Limb (tissue), 2 donors: ENCODE results near the gene CIB2.

Experiments used
- DNase-seq, 2 donors: peaks; one replicate each; pipeline ENCODE4 v3.0.0-alpha.2; 2016; ENCODE audit errors: extremely low spot score in 2 of 2

Gene CIB2

DNA sequence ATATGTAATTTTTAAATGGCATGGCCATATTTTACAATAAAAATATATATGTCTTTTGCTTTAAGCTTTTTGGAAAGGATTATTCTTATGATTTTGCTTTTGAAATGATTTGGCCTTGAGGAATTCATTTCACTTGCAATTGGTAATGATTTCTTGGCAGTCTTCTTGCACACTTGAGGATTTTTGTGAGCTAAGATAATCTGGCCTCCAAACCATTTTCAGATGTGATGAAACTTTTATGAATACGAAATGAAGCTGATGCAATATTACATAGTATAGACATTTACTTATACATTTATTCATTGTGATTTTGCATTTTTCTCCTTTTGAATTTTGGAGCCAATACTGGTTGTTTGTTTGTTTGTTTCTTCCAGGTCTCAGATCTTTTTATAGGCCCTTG lies 45.3 kb downstream of the CIB2 start:
- no peak for DNase-seq

DNA sequence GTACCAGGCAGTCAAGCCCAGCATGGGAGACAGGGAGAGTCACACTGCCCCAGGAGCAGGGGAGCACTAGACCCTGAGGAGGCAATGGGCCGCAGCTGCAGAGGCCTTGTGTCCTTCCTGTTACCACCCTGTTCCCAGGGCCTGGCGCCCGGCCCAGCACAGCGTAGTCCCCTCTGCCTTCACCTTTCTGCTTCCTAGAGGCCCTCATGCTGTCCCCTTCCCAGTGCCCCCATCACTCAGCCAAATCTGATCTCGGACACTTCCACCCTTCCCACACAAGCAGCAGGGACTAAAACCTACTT lies 46.8 kb downstream of the CIB2 start:
- no peak for DNase-seq

DNA sequence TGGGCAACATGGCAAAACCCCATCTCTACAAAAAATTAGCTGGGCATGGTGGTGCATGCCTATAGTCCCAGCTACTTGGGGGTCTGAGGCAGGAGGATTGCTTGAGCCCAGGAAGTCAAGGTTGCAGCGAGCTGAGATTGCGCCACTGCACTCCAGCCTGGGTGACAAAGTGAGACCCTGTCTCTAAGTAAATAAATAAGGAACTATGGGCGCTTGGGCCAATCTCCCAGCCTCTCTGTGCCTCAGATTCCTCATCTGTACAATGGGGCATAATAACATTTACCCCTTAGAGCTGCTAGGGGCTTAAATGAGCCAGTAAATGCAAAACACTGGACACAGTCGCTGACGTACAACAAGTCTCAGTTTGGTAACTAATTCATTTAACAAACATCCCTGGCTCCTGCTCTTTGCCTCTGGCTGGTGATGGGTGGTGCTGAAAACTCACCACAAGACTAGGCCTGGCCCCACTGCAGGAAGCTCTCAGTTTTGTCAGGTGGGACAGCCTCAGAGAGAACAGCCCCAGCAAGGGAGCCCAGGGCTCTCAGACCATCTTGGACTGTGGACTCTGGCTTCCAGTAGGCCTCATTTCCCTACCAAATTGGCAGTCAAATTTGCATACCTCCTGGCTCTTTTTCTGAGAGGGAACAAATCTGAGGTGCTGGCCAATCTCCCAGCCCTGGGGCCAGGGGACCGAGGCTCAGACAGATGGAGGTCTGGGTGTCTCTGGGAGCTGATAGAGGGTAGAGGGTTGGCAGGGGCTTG lies 47.4 kb downstream of the CIB2 start:
- no peak for DNase-seq

DNA sequence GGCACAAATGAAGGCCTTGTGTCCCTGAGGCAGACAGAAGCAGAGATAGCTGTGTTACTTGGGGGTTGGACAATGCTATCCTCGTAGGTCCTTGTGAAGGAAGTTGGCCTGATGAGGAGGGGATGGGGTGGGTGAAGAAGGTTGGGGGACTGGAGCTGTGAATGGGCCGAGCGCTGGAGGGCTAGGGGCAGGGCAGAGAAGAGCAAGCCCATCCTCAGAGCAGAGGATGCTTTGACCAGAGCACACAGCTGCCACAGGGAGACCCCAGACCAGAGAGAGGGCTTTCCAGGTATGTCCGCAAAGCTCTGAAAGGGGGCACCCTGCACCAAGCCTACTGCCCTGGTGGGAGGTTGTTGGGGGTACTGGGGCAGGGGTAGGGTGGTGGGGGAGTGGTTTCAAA lies 48.1 kb downstream of the CIB2 start:
- no peak for DNase-seq

DNA sequence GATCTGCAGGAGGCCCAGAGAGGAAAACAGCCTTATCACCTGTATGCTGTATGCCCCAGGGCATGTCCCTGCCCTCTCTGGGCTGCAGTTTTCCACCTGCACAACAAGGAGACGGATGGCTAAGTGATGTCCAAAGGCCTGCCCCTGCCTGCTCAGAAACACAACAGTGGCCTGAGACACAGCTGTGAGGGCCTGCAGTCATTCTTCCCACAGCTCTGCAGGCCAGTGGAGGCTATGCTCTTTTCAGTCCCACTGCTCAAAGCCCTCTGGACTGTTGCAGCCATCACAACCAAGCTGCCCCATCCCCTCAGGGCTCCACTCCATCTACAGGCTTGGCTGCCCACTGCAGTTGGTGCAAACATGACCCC lies 48.5 kb downstream of the CIB2 start:
- DNase-seq, result no peak

DNA sequence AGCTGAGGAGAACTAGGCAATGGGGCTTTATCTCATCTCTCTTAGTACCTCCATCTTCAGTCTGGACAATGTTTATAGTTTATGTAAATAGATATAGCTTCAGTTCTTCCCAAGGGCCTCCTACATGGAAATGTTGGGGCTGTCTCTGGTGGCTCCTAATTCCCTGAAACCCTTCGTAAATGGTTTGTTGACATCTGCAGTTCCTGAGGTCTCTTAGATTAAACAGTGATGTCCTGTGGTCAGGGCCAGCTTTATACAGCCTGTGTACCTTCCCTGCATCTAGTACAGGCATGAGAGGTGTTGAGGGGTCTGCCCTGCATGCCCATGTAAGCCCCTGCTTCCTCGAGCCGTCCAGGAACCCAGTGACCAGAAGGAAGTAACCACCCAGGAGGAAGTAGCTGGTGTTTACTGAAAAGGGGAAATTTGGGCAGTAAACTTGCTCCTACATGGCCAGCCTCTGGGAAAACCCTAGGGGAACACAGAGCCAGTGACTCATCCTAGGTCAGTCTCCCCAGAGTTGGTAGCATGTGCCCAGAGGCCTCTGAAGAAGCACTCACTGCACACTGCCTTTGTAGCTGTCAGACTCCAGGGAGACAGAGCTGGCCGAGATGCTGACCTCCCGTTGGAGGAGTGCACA lies 49.0 kb downstream of the CIB2 start:
- DNase-seq, result no peak

DNA sequence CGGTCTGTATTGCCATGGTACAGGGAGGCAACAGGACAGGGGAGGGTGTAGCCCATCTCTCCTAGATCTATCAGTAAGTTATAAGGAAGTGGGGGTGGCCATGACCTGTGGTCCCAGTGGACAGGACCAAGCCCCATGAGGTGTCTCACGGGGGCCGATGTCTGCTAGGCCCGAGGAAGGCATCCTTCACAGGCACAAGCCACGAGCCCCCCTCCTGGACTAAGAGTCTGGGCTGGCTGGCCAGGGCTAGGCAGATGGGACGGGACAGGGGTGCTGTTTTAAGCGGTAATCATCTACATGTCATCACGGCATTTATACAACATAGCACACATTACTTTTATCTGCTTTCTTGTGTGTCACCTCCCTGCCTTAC lies 51.2 kb downstream of the CIB2 start:
- no peak for DNase-seq

DNA sequence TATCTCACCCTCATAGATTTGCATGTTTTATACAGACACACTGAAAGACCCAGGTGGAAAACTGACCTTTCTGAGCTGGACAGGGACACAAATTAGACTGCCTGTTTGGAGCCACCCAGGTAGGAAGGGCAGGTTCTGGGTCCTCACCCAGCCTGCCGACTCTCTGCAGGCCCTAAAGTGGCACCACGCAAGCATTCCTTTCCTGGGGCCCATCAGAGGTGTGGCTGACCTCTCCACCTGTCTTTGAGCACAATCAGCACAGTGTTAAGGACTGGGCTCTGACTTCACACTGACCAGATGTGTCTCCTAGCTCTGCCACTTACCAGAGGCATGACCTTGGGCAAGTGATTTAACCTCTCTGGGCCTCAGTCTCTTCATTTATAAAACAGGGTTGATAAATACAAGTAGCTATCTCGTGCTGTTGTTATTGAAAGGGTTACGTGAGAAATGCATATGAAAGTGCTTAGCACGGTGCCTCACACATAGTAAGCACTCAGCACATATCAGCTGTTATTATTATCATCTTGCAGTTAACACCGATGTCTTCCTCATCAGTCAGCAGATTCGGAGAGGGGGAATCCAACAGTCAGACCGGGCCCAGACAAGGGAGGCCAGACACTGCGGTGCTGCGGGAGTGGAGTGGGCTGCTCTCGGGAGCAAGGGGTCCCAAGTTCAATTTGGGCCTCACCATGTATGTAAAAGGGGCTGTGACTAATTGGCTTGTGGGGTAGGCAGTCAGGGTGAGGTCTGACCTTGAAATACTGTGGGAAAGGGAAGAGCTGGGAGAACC lies 51.8 kb downstream of the CIB2 start:
- no peak for DNase-seq

DNA sequence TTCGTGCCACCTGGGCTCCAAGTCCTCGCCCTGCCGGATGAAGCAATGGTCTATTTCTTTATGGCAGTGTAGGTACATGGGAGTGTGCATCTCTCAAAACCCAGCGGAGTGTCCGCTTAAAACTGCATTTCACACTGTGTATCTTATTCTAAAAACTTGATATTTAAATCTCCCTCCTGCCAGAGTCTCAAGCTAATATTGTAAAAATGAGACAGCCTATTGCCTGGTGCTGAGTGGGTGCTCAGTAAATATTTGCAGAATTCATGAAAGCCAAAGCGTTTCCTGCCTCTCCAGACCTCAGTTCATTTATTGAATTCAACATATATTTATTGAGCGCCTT lies 53.4 kb downstream of the CIB2 start:
- DNase-seq, result no peak

DNA sequence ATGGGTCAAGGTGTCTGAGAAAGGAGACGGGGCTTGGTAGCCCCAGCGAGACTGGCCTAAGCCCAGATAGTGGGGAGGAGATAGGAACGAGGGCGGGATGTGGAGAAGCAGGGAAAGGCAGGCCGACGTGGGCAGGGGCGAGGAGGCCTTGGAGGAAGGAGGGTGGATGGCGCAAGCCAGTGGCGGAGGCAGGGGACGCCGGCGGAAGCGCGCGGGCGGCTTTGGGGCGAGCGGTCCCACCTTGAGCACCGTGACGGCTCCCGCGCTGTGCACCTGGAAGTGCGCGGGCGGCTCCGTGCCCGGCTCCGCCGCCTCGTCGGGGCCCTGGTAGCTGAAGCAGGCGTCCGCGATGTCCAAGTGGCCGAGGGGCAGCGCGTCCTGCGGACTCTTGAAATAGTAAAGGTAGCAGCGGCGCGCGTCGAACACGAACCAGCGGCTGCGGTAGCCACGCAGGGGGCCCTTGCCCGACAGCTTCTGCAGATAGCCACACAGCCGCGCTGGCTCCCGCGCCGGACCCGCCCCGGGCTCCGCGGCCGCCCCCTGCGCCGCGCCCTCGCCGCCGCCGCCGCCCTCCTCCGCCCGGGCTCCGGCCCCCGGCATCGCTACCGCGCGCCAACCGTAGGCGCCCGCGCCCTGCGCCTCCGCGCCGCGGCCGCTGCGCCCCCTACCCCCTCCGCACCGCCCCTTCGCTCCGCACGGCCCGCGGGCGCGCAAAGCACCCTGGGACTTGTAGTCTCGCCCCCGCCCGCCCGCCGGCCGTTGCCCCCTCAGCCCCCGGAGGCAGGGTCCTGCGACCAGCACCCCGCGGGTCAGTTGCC lies 54.0 kb downstream of the CIB2 start, which contains the start of gene TBC1D2B:
TSS of gene TBC1D2B (minus strand) at position 659 of the 818 bp plus-strand sequence. CDS start at position 600, 59 bp downstream.
- DNase-seq, result peak in 1 of 2 donors; percentile 84

DNA sequence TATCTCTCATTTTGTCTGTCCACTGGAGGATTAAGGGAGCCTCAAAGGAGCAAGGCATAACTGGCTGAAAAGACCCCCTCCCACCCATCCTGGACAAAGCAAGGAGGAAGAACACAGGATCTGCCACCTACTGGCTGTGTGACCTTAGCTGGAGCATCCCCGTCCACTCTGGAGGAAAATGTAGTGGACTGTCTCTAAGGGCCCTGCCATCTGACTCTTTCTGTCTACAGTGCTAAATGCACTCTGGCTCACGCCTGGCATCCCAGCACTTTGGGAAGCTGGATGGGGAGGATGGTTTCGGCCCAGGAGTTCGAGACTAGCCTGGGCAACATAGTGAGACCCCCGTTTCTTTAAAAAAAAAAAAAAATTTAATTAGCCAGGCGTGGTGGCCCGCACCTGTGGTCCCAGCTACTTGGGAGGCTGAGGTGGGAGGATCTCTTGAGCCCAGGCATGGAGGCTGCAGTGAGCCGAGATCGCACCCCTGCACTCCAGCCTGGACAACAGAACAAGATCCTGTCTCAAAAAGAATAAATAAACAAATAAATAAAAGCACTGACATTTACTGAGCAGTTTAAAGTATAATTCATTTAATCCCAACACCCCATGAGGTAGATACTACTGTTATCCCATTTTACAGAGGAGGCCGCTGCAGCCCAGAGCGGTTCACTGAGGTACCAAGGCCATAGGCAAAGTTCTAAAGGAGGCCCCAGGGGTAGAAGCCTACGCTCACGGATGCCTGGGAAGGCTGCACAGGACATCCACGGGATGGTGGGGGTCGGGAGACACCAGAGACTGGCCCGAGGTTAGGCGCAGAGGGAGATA lies 54.8 kb downstream of the CIB2 start:
- DNase-seq, result no peak

DNA sequence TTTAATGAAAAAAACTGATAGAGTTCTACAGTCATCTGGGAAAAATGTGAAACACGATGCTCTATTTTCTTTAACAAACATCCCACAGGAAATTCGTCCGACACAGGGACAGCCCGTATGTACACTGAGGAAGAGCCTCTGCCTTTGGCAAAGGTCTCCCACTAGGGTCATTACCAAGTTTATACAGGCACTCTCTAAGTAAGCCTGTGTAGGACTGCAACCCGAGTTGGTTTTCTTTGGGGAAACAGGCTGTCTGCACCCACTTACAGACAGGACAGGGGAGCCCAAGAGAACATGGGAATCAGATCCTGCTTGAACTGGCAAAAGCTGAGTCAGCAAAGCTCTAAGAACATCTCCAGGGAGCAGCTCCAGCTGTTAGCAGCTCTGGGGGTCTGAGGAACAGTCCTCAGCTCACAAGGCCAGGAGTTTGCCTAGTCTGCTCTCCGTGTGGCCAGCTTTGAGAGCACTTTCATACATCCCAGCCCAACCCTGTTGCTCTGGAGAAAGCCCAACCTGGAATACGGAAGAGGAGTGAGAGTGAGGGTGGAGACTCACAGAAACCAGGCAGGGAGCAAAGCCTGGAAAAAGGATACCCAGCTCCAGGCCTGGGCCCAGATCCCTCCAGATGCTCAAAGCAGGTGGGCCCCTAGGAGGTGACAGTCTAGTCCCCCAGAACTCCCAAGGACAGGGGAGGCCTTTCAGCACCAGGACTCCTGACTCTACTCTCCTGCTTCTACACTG lies 55.6 kb downstream of the CIB2 start:
- peak in 1 of 2 donors; percentile 64 for DNase-seq

DNA sequence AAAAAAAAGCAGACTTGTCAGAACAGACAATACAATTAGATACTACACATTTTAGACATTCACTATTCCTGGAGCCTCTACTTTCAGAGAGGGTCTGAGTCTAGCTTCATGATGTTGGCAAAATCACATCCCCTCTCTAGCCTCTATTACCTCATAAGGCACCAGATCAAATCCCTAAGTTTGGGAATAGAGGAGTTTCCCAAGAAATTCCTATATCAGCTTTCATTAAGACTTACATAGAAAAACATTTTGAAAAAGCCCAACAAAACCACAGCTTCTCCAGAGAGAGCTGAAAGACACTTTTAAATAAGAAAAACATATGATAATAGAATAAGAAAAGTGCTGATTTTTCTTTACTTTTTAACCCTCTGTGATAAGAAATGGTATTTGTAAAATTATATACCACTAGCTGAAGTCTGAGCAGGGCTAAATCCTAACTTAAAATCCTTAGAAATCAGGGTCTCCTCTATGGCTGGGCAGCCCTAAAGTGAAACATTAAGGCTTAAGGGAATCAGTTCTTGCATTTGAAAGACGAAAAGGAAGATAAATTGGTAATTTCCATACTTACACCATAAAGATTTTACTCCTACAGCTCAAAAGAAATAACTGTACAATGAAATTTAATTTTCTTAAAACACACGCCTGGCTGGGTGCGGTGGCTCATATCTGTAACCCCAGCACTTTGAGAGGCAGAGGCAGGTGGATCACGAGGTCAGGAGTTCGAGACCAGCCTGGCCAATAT lies 58.0 kb downstream of the CIB2 start:
- no peak for DNase-seq

DNA sequence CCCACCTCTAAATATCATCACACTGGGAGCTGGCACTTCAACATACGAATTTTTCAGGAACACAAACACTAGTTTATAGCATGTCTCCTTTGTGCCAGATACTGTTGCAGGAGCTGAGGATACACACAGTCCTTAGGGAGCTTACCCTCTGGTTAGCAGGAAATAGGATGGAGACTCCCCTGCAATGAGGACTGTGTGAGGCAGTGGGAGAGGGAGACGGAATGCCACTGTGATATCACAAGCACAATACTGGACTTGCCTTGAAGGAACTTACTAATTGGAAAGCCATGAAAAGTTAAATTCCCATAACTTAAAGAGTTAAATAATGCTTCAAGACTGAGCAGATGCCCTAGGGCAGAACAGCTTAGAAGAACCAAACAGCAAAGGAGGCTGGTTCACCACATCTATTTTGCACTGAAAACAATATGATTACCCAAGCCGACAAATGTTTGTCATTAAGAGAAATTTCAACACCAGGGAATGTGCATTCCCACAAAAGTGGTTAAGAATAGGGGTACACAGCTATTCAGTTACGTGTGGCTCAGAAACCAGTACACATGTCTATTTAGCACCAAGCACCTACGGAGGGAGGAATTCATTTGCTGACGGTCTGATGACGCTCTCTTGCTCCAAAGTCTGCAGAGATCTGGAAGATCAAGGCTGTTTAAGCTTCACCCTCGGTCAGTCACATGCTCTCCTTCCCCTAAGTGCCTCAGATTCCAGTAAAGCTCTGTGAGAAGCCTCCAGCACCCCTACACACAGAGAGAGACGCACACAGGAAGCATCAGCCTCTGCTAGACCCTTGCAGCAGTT lies 59.0 kb downstream of the CIB2 start:
- no peak for DNase-seq

DNA sequence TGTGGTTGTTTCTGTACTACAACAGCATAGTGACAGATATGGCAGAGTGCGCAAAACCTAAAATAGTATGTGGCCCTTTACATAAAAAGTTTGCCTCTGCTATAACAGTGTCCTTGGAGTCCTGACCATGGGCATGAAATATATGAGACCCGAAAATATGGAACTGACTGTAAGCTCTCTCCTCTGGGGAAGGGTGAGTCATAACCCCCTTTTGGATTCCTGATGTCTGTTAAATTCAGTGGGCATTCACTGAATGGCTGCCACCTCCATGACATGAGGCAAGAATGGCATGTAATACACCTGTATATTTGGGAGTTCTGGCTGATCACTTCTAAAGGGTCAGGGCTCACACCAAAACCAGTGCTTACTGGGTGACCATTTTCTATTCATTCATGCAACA lies 59.9 kb downstream of the CIB2 start:
- DNase-seq, result no peak

DNA sequence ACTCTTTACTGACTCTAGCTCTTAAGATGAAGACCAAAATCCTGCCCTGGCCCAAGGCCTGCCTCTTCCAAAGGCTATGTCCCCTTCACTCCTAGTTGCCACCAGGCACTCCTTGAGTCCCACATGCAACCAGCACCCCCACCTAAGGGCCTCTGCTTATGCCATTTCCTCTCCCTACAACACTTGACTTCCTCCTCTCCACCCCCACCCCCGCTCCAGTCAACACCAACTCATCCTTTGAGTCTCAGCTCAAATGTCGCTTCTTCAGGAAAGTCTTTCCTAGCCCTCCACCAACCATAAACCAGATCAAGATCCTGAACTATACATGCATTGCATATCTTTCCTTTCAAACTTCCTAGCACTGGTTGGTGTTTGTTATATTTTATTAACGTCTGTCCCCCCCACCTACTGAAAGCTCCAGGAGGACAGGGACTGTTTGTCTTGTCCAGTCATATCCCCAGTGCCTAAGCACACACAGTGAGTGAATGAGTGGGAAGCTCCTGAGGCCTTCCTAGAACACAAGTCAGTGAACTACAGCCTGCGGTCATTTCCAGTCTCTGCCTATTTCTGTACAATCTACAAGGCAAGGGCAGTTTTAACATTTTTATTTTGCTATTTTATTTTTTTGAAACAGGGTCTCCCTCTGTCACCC lies 61.1 kb downstream of the CIB2 start:
- no peak for DNase-seq

DNA sequence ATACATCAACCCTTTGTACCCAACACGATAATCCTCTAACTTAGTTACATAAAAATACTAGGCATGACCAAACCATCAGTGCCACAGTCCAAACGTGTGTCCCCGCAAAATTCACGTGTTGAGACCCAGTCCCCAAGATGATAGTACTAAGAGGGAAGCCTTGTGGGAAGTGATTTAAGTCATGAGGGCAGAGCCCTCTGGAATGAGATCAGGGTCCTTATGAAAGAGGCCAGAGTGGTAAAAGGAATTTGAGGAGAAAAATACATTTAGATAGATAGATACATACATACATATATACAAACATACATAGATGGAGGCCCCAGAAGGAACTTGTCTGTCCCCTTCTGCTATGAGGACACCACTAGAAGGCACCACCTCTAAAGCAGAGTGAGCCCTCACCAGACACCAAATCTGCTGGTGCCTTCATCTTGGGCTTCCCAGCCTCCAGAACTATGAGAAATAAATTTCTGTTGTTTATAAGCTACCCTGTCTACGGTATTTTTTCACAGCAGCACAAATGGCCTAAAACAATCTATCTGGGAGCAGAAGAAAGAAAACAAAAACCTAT lies 61.7 kb downstream of the CIB2 start:
- no peak for DNase-seq

DNA sequence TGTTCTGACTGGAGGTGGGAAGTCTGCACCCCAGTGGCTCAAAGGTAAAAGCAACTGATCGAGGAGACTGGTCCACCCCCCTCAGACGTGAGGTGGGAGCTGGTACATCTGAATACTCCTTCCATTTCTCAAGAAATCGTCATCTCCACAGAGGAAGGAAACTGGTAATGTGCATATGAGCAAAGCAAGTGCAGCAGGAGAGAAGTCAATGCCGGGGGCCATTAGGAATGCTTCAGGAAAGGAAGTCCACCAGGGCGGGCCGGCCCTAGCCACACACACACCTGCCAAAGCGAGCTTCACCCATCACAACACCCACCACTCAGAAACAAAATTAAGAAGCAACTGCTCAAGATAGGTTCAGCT lies 62.2 kb downstream of the CIB2 start:
- no peak for DNase-seq
